Mesendoderm (in vitro differentiated cells): ENCODE data around the gene ZFP3.
"Not testable (repeated sequence)": the region's sequence is repeated elsewhere in the genome, so short reads cannot be mapped to it uniquely, and the experiment has no call there.

ENCODE experiments used
- DNase-seq: peaks from one replicate; pipeline ENCODE4 v3.0.0; 2013
- H2AK5ac ChIP-seq: 2 replicates; pipeline ENCODE4 v1.6.1; 2013; ENCODE audit warnings: low read length, inconsistent platforms
- H2BK120ac ChIP-seq: 2 replicates; pipeline ENCODE4 v1.6.1; 2013; ENCODE audit warnings: low read depth, mild to moderate bottlenecking, low read length, moderate library complexity, mixed read lengths
- H2BK15ac ChIP-seq: replicated peaks from 2 replicates; pipeline ENCODE4 v1.6.1; 2013; ENCODE audit warnings: low read depth, mild to moderate bottlenecking, moderate library complexity
- H2BK5ac ChIP-seq: 2 replicates; pipeline ENCODE4 v1.6.1; 2013; ENCODE audit warnings: low read length, inconsistent platforms
- H3K18ac ChIP-seq: 2 replicates; pipeline ENCODE4 v1.6.1; 2013; ENCODE audit warnings: mild to moderate bottlenecking, low read length, mixed read lengths
- H3K23ac ChIP-seq: one replicate; pipeline ENCODE4 v1.6.1; 2013; ENCODE audit warnings: low read length
- H3K27ac ChIP-seq: 2 replicates; pipeline ENCODE4 v1.5.1; 2013; ENCODE audit warnings: low read depth, mild to moderate bottlenecking, inconsistent platforms, low read length, moderate library complexity
- H3K27me3 ChIP-seq: 2 replicates; pipeline ENCODE4 v1.6.1; 2013; ENCODE audit warnings: low read length, control low read depth, mild to moderate bottlenecking, inconsistent platforms; ENCODE audit not compliant: insufficient read depth, poor library complexity
- H3K36me3 ChIP-seq: 2 replicates; pipeline ENCODE4 v1.6.1; 2013; ENCODE audit warnings: low read length, inconsistent platforms; ENCODE audit not compliant: control insufficient read depth, insufficient read depth
- H3K4ac ChIP-seq: one replicate; pipeline ENCODE4 v1.6.1; 2013; ENCODE audit warnings: low read depth, mild to moderate bottlenecking, low read length, moderate library complexity
- H3K4me1 ChIP-seq: 2 replicates; pipeline ENCODE4 v1.6.1; 2013; ENCODE audit warnings: low read depth, low read length, inconsistent platforms; ENCODE audit not compliant: control insufficient read depth
- H3K4me2 ChIP-seq: 2 replicates; pipeline ENCODE4 v1.6.1; 2013; ENCODE audit warnings: low read length
- H3K4me3 ChIP-seq: 2 replicates; pipeline ENCODE4 v1.5.1; 2013; ENCODE audit warnings: mild to moderate bottlenecking, low read length
- H3K56ac ChIP-seq: one replicate; pipeline ENCODE4 v1.6.1; 2013; ENCODE audit warnings: low read length
- H3K79me1 ChIP-seq: 2 replicates; pipeline ENCODE4 v1.6.1; 2013; ENCODE audit warnings: low read length, inconsistent platforms
- H3K79me2 ChIP-seq: 2 replicates; pipeline ENCODE4 v1.6.1; 2013; ENCODE audit warnings: mild to moderate bottlenecking, low read length; ENCODE audit not compliant: control insufficient read depth, insufficient read depth
- H3K9ac ChIP-seq: 2 replicates; pipeline ENCODE4 v1.6.1; 2013; ENCODE audit warnings: low read length, inconsistent platforms
- H4K5ac ChIP-seq: one replicate; pipeline ENCODE4 v1.6.1; 2013; ENCODE audit warnings: low read length
- H4K8ac ChIP-seq: one replicate; pipeline ENCODE4 v1.6.1; 2013; ENCODE audit warnings: low read depth, mild to moderate bottlenecking, control low read depth, low read length, moderate library complexity
- WGBS: extraction: QIAGEN DNeasy Blood & Tissue Kit; methylation state at CpG from one replicate; pipeline ENCODE4 v1.1.7; 2013; ENCODE audit warnings: low lambda C conversion rate, missing lambda C conversion rate; ENCODE audit not compliant: insufficient coverage; ENCODE audit errors: extremely low coverage; 5-methylcytosine and 5-hydroxymethylcytosine counted together

The ZFP3 gene

DNA sequence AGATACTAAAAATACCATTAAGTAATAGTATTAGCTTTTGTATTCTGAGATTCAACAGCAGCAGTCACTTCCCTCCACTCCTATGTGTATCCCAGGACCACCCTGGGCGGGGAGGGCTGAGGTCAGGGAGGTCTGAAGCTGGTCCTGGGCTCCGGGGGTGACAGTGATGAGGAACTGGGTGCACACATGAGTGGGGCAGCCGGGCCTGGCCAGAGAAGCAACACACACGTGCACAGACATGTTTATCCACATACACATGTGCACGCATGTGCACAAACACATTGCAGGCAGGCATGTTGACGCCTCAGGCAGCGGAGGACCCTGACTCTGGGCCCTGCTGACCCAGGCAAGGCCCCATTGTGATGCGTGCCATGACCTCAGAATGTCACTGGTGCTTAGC, 50.1 kb downstream of the ZFP3 start:
- H3K56ac ChIP-seq, H3K79me2 ChIP-seq, H2AK5ac ChIP-seq, H2BK5ac ChIP-seq, H3K4me3 ChIP-seq, H3K4me1 ChIP-seq, H3K27me3 ChIP-seq, H3K36me3 ChIP-seq, H3K9ac ChIP-seq, DNase-seq, H3K18ac ChIP-seq, H2BK120ac ChIP-seq, H3K23ac ChIP-seq, H4K5ac ChIP-seq, H3K79me1 ChIP-seq, H2BK15ac ChIP-seq, H3K4ac ChIP-seq, H4K8ac ChIP-seq, H3K4me2 ChIP-seq, H3K27ac ChIP-seq: not testable (repeated sequence)
- no CpG with 5 or more reads among the region's 8 CpGs for WGBS

DNA sequence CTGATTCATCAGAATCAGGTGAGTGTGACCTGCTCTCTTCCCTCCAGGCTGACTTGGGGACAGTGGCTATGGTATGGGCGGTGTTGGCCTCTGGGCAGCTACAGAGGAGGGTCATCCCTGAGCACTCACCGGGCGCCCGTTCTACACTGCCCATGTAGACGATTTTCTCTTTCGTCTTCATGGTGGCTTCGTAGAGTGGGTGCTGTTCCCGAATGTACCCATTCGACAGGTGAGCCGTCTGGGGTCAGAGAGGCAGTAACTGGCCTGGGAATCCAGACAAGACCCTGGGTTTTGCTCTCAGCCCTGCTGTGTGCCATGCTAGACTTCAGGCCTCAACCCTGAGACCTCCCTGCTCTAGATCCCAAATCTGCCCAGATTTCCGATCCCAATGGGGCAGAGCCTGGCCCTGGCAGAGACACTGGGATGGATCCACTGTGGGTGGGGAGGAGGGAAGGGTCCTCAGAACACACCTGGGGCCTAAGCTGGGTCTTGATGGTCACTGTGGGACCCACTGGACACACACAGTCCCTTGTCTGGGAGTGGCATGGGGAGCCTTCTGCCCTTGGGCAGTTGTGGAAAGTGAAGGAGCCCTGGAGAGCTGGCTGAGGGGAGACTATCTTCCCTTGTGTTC, 50.8 kb downstream of the ZFP3 start:
- H3K79me1 ChIP-seq, result no peaks in the 10 kb centered on the region
- H3K4me3 ChIP-seq, result no peak overlapping the region
- no peak overlapping the region for H2BK15ac ChIP-seq
- H3K27me3 ChIP-seq, result no peaks in the 10 kb centered on the region
- no peak overlapping the region for H3K27ac ChIP-seq
- H4K5ac ChIP-seq, result no peak overlapping the region
- no peak overlapping the region for H4K8ac ChIP-seq
- H3K56ac ChIP-seq, result no peak overlapping the region
- H2AK5ac ChIP-seq, result no peak overlapping the region
- no peak overlapping the region for H3K4me2 ChIP-seq
- no peaks in the 10 kb centered on the region for H3K79me2 ChIP-seq
- H3K36me3 ChIP-seq, result no peaks in the 10 kb centered on the region
- WGBS, result no CpG with 5 or more reads among the region's 11 CpGs
- H3K4ac ChIP-seq, result no peak overlapping the region
- no peak for DNase-seq
- H2BK5ac ChIP-seq, result no peak overlapping the region
- no peak overlapping the region for H3K18ac ChIP-seq
- no peak overlapping the region for H3K9ac ChIP-seq
- no peak overlapping the region for H2BK120ac ChIP-seq
- no peak overlapping the region for H3K23ac ChIP-seq
- no peaks in the 10 kb centered on the region for H3K4me1 ChIP-seq

DNA sequence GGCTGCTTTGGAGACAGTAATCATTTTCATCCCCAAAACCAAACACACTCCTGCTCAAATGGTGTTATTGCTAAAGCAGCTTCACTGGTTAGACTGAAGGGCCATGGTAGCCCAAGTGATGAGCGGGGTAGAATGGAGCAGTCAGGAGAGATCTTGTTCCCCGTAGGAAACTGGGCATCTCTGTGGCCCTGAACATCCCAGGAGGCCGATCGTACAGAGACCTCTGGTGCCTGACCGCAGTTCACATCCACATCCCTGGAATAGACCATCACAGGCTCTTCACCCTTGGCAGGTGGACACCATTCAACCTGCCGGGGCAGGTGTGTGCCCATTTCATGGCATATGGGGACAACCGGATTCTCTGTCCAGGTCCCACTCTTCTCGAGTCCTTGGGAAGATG, 51.5 kb downstream of the ZFP3 start:
- not testable (repeated sequence) for DNase-seq, H2BK15ac ChIP-seq, H3K4ac ChIP-seq, H2BK120ac ChIP-seq, H3K18ac ChIP-seq, H3K56ac ChIP-seq, H3K4me1 ChIP-seq, H3K79me1 ChIP-seq, H3K23ac ChIP-seq, H2AK5ac ChIP-seq, H4K8ac ChIP-seq, H3K4me3 ChIP-seq, H2BK5ac ChIP-seq, H3K27me3 ChIP-seq, H3K4me2 ChIP-seq, H3K9ac ChIP-seq, H4K5ac ChIP-seq, H3K27ac ChIP-seq, H3K36me3 ChIP-seq, H3K79me2 ChIP-seq
- no CpG with 5 or more reads among the region's 8 CpGs for WGBS

DNA sequence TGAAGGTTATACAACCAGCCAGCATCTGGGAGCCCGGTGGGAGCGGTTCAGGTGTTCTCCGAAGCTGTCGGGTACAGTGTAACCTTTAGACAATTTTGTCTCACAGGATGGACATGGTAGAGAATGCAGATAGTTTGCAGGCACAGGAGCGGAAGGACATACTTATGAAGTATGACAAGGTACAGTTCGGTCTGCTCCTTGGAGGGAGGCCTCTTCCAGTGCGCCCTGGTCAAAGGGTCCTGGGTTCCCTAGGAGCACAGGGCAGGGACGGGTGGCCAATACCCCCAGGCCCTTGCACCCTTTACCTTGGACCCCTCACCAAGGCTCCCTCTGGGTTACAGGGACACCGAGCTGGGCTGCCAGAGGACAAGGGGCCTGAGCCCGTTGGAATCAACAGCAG, 52.0 kb downstream of the ZFP3 start:
- not testable (repeated sequence) for H3K27ac ChIP-seq, H3K23ac ChIP-seq, H4K5ac ChIP-seq, H3K4ac ChIP-seq, H3K79me1 ChIP-seq, H2BK5ac ChIP-seq, H3K4me2 ChIP-seq, H4K8ac ChIP-seq, H3K18ac ChIP-seq, H2BK15ac ChIP-seq, H2BK120ac ChIP-seq, H3K36me3 ChIP-seq, H3K79me2 ChIP-seq, H3K4me3 ChIP-seq, H3K4me1 ChIP-seq, H3K56ac ChIP-seq, H3K9ac ChIP-seq, H3K27me3 ChIP-seq, DNase-seq, H2AK5ac ChIP-seq
- no CpG with 5 or more reads among the region's 10 CpGs for WGBS

DNA sequence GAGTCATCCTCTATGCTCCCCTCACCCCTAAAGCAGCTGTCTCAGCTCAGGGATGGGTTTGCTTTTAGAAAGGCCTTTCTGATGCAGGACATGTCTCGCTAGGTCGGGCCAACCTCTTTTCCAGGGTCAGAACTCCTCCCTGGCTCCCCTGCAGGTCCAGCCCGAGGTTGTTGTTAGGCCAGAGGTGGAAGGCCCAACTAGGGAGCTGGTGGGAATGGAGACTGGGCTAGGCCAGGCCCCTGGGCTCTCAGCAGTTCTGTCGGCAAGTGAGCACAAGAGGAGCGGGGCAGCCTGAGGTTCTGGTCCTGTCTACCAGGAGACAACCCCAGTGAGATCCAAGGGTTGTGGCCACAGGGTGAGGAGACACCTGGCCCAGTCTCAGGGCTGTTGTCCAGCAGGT, 52.4 kb downstream of the ZFP3 start:
- H3K23ac ChIP-seq, H2AK5ac ChIP-seq, H3K4me1 ChIP-seq, H3K56ac ChIP-seq, H3K4ac ChIP-seq, H4K5ac ChIP-seq, H2BK120ac ChIP-seq, H4K8ac ChIP-seq, H3K36me3 ChIP-seq, H3K4me3 ChIP-seq, H2BK15ac ChIP-seq, DNase-seq, H3K79me2 ChIP-seq, H3K27ac ChIP-seq, H3K4me2 ChIP-seq, H3K27me3 ChIP-seq, H3K9ac ChIP-seq, H2BK5ac ChIP-seq, H3K79me1 ChIP-seq, H3K18ac ChIP-seq: not testable (repeated sequence)
- no CpG with 5 or more reads among the region's 5 CpGs for WGBS

DNA sequence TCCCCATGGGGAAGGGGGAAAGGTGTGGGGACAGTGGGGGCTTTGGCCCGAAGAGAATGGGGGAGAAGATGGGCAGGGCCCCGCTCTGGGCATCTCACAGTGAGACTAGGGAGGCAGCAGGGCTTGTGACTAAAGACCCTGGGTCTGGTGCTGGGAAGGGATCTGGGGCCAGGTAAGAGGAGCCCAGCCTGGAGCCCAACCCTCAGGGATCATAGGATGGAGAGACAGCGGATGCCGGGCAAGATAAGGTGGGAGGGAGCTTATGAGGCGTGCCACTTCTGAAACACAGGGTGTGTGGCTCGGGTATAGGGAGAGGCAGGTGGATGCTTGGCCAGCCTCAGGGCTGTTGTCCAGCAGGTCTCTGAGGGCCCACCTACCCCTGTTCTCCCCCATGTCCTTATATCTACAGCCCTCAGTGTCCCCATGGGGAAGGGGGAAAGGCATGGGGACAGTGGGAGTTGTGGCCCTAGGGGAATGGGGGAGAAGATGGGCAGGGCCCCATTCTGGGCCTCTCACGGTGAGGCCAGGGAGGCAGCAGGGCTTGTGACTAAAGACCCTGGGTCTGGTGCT, 53.0 kb downstream of the ZFP3 start:
- no peak overlapping the region for H2BK15ac ChIP-seq
- H3K4me3 ChIP-seq, result no peak overlapping the region
- H4K8ac ChIP-seq, result no peak overlapping the region
- no peaks in the 10 kb centered on the region for H3K79me2 ChIP-seq
- no peak overlapping the region for H3K23ac ChIP-seq
- H3K27me3 ChIP-seq, result no peaks in the 10 kb centered on the region
- H2AK5ac ChIP-seq, result no peak overlapping the region
- H3K18ac ChIP-seq, result no peak overlapping the region
- no peak for DNase-seq
- no peak overlapping the region for H3K9ac ChIP-seq
- no peak overlapping the region for H3K56ac ChIP-seq
- H3K79me1 ChIP-seq, result no peaks in the 10 kb centered on the region
- no peak overlapping the region for H3K4ac ChIP-seq
- no peak overlapping the region for H3K4me2 ChIP-seq
- H2BK5ac ChIP-seq, result no peak overlapping the region
- H3K27ac ChIP-seq, result no peak overlapping the region
- no peak overlapping the region for H2BK120ac ChIP-seq
- H4K5ac ChIP-seq, result no peak overlapping the region
- no CpG with 5 or more reads among the region's 7 CpGs for WGBS
- no peaks in the 10 kb centered on the region for H3K36me3 ChIP-seq
- H3K4me1 ChIP-seq, result no peaks in the 10 kb centered on the region
